HEK293 (cell line): ENCODE results near the gene CCM2.
A peak's percentile ranks its signal among the peaks of the same experiment; 100 is the strongest.

ENCODE experiments used
- KLF1 ChIP-seq: fragments of 450-650 bp; formaldehyde crosslinking; IDR thresholded peaks from 2 replicates; pipeline ENCODE4 v1.5.1; 2016; ENCODE audit warnings: missing biosample characterization, missing genetic modification characterization
- KLF8 ChIP-seq: fragments of 450-650 bp; formaldehyde crosslinking; IDR thresholded peaks from 2 replicates; pipeline ENCODE4 v1.5.1; 2016; ENCODE audit warnings: missing biosample characterization, missing genetic modification characterization
- OSR2 ChIP-seq: fragments of 450-650 bp; formaldehyde crosslinking; IDR thresholded peaks from 2 replicates; pipeline ENCODE4 v1.5.1; 2016; ENCODE audit warnings: missing biosample characterization, missing genetic modification characterization
- PRDM10 ChIP-seq: fragments of 450-650 bp; formaldehyde crosslinking; IDR thresholded peaks from 2 replicates; pipeline ENCODE4 v1.5.1; 2016; ENCODE audit warnings: missing biosample characterization, missing genetic modification characterization
- TRIM28 ChIP-seq: IDR thresholded peaks from 2 replicates; pipeline ENCODE4 v1.6.1; 2011; ENCODE audit warnings: low read length, control low read depth, borderline replicate concordance
- ZBTB17 ChIP-seq: fragments of 450-650 bp; formaldehyde crosslinking; IDR thresholded peaks from 2 replicates; pipeline ENCODE4 v1.5.1; 2016; ENCODE audit warnings: missing biosample characterization, missing genetic modification characterization
- ZBTB49 ChIP-seq: fragments of 450-650 bp; formaldehyde crosslinking; IDR thresholded peaks from 2 replicates; pipeline ENCODE4 v1.5.1; 2016; ENCODE audit warnings: missing biosample characterization, missing genetic modification characterization, low read depth
- ZFHX2 ChIP-seq: fragments of 450-650 bp; formaldehyde crosslinking; conservative IDR thresholded peaks from 2 replicates; pipeline ENCODE4 v1.5.1; 2016; ENCODE audit warnings: missing biosample characterization, missing genetic modification characterization
- ZFP41 ChIP-seq: fragments of 450-650 bp; formaldehyde crosslinking; IDR thresholded peaks from 2 replicates; pipeline ENCODE4 v1.5.1; 2016; ENCODE audit warnings: missing biosample characterization, missing genetic modification characterization, borderline replicate concordance
- ZNF341 ChIP-seq: fragments of 450-650 bp; formaldehyde crosslinking; IDR thresholded peaks from 2 replicates; pipeline ENCODE4; 2016; ENCODE audit warnings: low read depth, missing biosample characterization, missing genetic modification characterization
- ZNF394 ChIP-seq: fragments of 450-650 bp; formaldehyde crosslinking; IDR thresholded peaks from 2 replicates; pipeline ENCODE4 v1.5.1; 2016; ENCODE audit warnings: missing biosample characterization, missing genetic modification characterization, mild to moderate bottlenecking, moderate library complexity, borderline replicate concordance
- ZNF510 ChIP-seq: fragments of 450-650 bp; formaldehyde crosslinking; IDR thresholded peaks from 2 replicates; pipeline ENCODE4 v1.5.1; 2018; ENCODE audit warnings: mild to moderate bottlenecking, missing genetic modification characterization, missing biosample characterization; ENCODE audit not compliant: insufficient replicate concordance
- ZNF530 ChIP-seq: fragments of 450-650 bp; formaldehyde crosslinking; IDR thresholded peaks from 2 replicates; pipeline ENCODE4 v1.5.1; 2016; ENCODE audit warnings: low read depth, missing biosample characterization, missing genetic modification characterization
- ZNF558 ChIP-seq: fragments of 450-650 bp; formaldehyde crosslinking; IDR thresholded peaks from 2 replicates; pipeline ENCODE4 v1.5.1; 2016; ENCODE audit warnings: missing biosample characterization, missing genetic modification characterization
- ZNF610 ChIP-seq: fragments of 450-650 bp; formaldehyde crosslinking; IDR thresholded peaks from 2 replicates; pipeline ENCODE4 v1.5.1; 2016; ENCODE audit warnings: missing biosample characterization, missing genetic modification characterization, borderline replicate concordance
- ZNF629 ChIP-seq: fragments of 450-650 bp; formaldehyde crosslinking; IDR thresholded peaks from 2 replicates; pipeline ENCODE4 v1.5.1; 2017; ENCODE audit warnings: missing biosample characterization, missing genetic modification characterization
- ZNF658 ChIP-seq: fragments of 450-650 bp; formaldehyde crosslinking; IDR thresholded peaks from 2 replicates; pipeline ENCODE4; 2016; ENCODE audit warnings: missing biosample characterization, missing genetic modification characterization
- ZNF747 ChIP-seq: fragments of 450-650 bp; formaldehyde crosslinking; IDR thresholded peaks from 2 replicates; pipeline ENCODE4 v1.5.1; 2016; ENCODE audit warnings: missing biosample characterization, missing genetic modification characterization
- ZNF76 ChIP-seq: fragments of 450-650 bp; formaldehyde crosslinking; IDR thresholded peaks from 2 replicates; pipeline ENCODE4; 2016; ENCODE audit warnings: low read depth, missing biosample characterization, missing genetic modification characterization, borderline replicate concordance
- ZNF791 ChIP-seq: fragments of 450-650 bp; formaldehyde crosslinking; IDR thresholded peaks from 2 replicates; pipeline ENCODE4 v1.5.1; 2016; ENCODE audit warnings: missing biosample characterization, missing genetic modification characterization
- ZSCAN23 ChIP-seq: fragments of 450-650 bp; formaldehyde crosslinking; IDR thresholded peaks from 2 replicates; pipeline ENCODE4 v1.5.1; 2016; ENCODE audit warnings: missing biosample characterization, missing genetic modification characterization
- TF ChIP-seq, protein P1 (sequence below): fragments of 450-650 bp; formaldehyde crosslinking; conservative IDR thresholded peaks from 2 replicates; pipeline ENCODE4 v1.5.1; 2016; ENCODE audit warnings: low read depth, missing biosample characterization, missing genetic modification characterization
- TF ChIP-seq, protein P2 (sequence below): sonication (generic); formaldehyde crosslinking; IDR thresholded peaks from 2 replicates; pipeline ENCODE4 v1.8.1; 2022; ENCODE audit warnings: mild to moderate bottlenecking, moderate library complexity, missing genetic modification reagents
- TF ChIP-seq, protein P3 (sequence below): fragments of 450-650 bp; formaldehyde crosslinking; IDR thresholded peaks from 2 replicates; pipeline ENCODE4 v1.5.1; 2016; ENCODE audit warnings: missing biosample characterization, missing genetic modification characterization
- TF ChIP-seq, protein P4 (sequence below): IDR thresholded peaks from 2 replicates; pipeline ENCODE4 v1.6.1; 2011; ENCODE audit warnings: mild to moderate bottlenecking, low read depth, low read length, borderline replicate concordance

Gene CCM2

DNA sequence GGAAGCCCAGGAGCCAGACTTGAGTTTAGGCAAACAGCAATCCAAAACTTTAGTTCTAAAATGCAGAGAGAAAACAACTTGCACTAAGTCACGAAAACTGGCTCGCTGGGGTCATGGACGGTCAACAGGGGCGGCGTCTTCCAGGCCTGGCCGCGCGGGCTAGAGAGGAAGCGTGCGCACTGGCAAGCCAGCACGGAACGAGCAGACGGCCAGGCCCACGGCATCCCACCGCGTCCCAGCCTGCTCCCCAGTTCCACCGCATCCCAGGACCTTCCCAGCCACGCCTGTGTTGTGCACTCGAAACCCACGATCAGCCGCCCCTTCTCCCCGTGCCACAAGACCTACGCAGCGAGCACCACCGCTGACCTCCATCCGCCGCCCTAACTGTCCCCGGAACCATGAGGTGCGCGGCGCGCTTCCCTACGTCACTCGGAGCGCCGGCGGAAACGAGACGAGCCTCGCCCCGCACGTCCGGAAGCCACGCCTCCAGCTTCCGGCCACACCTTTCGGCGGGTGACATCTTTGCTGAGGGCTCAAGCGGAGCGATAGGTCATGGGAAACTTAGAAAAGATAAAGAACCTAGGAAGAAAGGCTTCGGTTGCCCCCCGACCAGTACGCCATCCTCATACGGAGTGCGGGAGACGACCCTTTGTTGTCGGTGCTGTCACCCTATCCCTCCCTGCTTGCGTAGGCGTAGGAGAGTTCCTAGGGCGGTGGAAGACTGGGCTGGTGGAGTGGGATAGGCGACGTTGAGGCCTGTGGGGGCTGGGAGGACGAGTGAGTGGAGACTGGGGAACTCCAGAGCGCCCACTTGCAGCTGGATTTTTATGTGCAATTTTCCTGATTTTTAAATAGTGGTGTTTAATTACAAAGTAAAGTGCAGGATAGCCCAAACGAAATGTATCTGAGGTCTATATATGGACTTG, 111.6 kb downstream of the CCM2 start, which contains the start of gene TBRG4 (continued):
- TF ChIP-seq ZNF76 (tag by site-specific recombination) (peak; percentile 57; the same call in 1 of the 2 replicates), ZNF394 (peak; percentile 18; the same call in 1 of the 2 replicates), TRIM28 (peak; percentile 86; the same call in 1 of the 2 replicates), KLF8 (tag by site-specific recombination) (peak; percentile 96), ZNF610 (tag by site-specific recombination) (peak; percentile 56; the same call in 1 of the 2 replicates), ZSCAN23 (tag by site-specific recombination) (no peak), ZFP41 (tag by site-specific recombination) (no peak), ZBTB49 (tag by site-specific recombination) (no peak), ZNF341 (tag by site-specific recombination) (peak; percentile 44; the same call in 1 of the 2 replicates), ZNF747 (no peak), ZNF629 (tag by site-specific recombination) (peak; percentile 89), OSR2 (tag by site-specific recombination) (no peak), KLF1 (tag by site-specific recombination) (peak; percentile 92), PRDM10 (tag by site-specific recombination) (peak; percentile 70; the same call in 1 of the 2 replicates), ZBTB17 (tag by site-specific recombination) (peak; percentile 77), ZNF510 (no peak), ZNF530 (tag by site-specific recombination) (no peak), ZNF558 (tag by site-specific recombination) (no peak), ZNF791 (tag by site-specific recombination) (no peak), ZFHX2 (tag by site-specific recombination) (peak; percentile 70), ZNF658 (tag by site-specific recombination) (no peak)
- TF ChIP-seq, protein P1, sequence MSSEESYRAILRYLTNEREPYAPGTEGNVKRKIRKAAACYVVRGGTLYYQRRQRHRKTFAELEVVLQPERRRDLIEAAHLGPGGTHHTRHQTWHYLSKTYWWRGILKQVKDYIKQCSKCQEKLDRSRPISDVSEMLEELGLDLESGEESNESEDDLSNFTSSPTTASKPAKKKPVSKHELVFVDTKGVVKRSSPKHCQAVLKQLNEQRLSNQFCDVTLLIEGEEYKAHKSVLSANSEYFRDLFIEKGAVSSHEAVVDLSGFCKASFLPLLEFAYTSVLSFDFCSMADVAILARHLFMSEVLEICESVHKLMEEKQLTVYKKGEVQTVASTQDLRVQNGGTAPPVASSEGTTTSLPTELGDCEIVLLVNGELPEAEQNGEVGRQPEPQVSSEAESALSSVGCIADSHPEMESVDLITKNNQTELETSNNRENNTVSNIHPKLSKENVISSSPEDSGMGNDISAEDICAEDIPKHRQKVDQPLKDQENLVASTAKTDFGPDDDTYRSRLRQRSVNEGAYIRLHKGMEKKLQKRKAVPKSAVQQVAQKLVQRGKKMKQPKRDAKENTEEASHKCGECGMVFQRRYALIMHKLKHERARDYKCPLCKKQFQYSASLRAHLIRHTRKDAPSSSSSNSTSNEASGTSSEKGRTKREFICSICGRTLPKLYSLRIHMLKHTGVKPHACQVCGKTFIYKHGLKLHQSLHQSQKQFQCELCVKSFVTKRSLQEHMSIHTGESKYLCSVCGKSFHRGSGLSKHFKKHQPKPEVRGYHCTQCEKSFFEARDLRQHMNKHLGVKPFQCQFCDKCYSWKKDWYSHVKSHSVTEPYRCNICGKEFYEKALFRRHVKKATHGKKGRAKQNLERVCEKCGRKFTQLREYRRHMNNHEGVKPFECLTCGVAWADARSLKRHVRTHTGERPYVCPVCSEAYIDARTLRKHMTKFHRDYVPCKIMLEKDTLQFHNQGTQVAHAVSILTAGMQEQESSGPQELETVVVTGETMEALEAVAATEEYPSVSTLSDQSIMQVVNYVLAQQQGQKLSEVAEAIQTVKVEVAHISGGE (tag by site-specific recombination) = peak; percentile 89
- TF ChIP-seq, protein P2, sequence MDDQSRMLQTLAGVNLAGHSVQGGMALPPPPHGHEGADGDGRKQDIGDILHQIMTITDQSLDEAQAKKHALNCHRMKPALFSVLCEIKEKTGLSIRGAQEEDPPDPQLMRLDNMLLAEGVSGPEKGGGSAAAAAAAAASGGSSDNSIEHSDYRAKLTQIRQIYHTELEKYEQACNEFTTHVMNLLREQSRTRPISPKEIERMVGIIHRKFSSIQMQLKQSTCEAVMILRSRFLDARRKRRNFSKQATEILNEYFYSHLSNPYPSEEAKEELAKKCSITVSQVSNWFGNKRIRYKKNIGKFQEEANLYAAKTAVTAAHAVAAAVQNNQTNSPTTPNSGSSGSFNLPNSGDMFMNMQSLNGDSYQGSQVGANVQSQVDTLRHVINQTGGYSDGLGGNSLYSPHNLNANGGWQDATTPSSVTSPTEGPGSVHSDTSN (CRISPR knock-in tag) = peak; percentile 81; the same call in 1 of the 2 replicates
- TF ChIP-seq, protein P3, sequence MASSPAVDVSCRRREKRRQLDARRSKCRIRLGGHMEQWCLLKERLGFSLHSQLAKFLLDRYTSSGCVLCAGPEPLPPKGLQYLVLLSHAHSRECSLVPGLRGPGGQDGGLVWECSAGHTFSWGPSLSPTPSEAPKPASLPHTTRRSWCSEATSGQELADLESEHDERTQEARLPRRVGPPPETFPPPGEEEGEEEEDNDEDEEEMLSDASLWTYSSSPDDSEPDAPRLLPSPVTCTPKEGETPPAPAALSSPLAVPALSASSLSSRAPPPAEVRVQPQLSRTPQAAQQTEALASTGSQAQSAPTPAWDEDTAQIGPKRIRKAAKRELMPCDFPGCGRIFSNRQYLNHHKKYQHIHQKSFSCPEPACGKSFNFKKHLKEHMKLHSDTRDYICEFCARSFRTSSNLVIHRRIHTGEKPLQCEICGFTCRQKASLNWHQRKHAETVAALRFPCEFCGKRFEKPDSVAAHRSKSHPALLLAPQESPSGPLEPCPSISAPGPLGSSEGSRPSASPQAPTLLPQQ (tag by site-specific recombination) = peak; percentile 64; the same call in 1 of the 2 replicates
- TF ChIP-seq, protein P4, sequence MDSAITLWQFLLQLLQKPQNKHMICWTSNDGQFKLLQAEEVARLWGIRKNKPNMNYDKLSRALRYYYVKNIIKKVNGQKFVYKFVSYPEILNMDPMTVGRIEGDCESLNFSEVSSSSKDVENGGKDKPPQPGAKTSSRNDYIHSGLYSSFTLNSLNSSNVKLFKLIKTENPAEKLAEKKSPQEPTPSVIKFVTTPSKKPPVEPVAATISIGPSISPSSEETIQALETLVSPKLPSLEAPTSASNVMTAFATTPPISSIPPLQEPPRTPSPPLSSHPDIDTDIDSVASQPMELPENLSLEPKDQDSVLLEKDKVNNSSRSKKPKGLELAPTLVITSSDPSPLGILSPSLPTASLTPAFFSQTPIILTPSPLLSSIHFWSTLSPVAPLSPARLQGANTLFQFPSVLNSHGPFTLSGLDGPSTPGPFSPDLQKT = peak; percentile 94
